Left ventricle myocardium inferior (tissue), 1 donor: ENCODE data around the gene SPOPL. TPM values are rescaled to one million over a fixed set of nuclear protein-coding genes. Genes with fewer than 3 reads are reported as not detected.
"Not testable (repeated sequence)": the region's sequence is repeated elsewhere in the genome, so short reads cannot be mapped to it uniquely, and the experiment has no call there.

Source experiments
- DNase-seq: peaks from one replicate; pipeline ENCODE4 v3.0.0-alpha.2; 2020
- H3K27ac ChIP-seq: fragments of 200-600 bp; replicated peaks from 2 replicates; pipeline ENCODE4 v1.8.0; 2021
- H3K27me3 ChIP-seq: fragments of 200-600 bp; 2 replicates; pipeline ENCODE4 v1.8.0; 2021; ENCODE audit warnings: low read depth
- H3K36me3 ChIP-seq: fragments of 200-600 bp; 2 replicates; pipeline ENCODE4 v1.8.0; 2021
- H3K4me1 ChIP-seq: fragments of 200-600 bp; 2 replicates; pipeline ENCODE4 v1.8.0; 2021
- H3K4me3 ChIP-seq: fragments of 200-600 bp; 2 replicates; pipeline ENCODE4 v1.8.0; 2021; ENCODE audit warnings: mild to moderate bottlenecking, moderate library complexity
- H3K9me3 ChIP-seq: fragments of 200-600 bp; replicated peaks from 2 replicates; pipeline ENCODE4 v1.8.0; 2021
- intact Hi-C: fragments of 100-400 bp; cut with micrococcal nuclease; formaldehyde crosslinking; loops from one replicate; pipeline ENCODE4 v1.11.0; 2022
- total RNA-seq: library from RNA; stranded (reverse); fragmentation: NEBNext Ultra II Directional; extraction: Animal tissue kit (Norgen Biotek cat#: 25700); gene quantifications from one replicate; pipeline ENCODE4 v1.2.1, GENCODE V29; 2021
- TF ChIP-seq, protein P1 (sequence below): fragments of 200-600 bp; IDR thresholded peaks from 2 replicates; pipeline ENCODE4 v1.8.0; 2021; ENCODE audit warnings: antibody characterized with exemption, mild to moderate bottlenecking, borderline replicate concordance
- donor health status: DM: no; HTN: yes; CAD: no; lungs with severe emphysema.

Gene SPOPL
- total RNA-seq, 1 donor from 2014 or later, result 13.5 TPM

DNA sequence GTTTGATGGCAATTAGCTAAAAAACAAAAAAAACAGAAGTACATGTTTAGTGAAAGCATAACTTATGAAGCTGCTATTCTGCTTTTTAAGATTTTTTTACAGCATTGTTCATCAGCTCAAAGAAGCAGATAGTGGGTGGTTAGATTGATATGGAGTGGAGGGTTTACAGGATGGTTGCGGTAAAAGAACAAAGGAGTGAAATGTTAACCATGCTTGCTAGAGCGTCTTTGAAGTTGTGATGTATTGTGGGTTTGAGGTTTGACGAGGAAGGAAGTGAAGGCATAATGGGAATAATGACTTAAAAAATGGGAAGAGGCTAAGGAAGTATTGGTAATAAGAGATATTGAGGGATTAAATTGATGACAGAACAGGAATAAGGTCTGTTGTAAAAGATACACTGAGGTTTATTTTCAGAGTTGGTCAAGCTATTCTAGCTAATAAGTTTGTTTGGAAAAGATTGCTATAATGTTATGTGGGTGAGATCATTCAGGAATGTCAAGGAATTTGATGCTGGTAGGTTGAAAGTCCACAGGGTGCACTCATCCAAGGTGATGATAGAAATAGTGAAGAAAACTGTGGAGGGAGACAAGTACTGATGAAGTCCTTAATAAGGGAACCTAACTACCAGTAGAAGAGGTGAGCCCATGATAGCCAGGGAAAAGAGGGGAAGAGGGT lies 14.6 kb downstream of the SPOPL start:
- Histone ChIP-seq H3K27ac (no peak overlapping the region), H3K9me3 (peaks cover 7% of the 10 kb centered on the region), H3K27me3 (no peaks in the 10 kb centered on the region), H3K4me3 (no peak overlapping the region), H3K4me1 (peaks cover 53% of the 10 kb centered on the region), H3K36me3 (no peaks in the 10 kb centered on the region)
- TF ChIP-seq, protein P1, sequence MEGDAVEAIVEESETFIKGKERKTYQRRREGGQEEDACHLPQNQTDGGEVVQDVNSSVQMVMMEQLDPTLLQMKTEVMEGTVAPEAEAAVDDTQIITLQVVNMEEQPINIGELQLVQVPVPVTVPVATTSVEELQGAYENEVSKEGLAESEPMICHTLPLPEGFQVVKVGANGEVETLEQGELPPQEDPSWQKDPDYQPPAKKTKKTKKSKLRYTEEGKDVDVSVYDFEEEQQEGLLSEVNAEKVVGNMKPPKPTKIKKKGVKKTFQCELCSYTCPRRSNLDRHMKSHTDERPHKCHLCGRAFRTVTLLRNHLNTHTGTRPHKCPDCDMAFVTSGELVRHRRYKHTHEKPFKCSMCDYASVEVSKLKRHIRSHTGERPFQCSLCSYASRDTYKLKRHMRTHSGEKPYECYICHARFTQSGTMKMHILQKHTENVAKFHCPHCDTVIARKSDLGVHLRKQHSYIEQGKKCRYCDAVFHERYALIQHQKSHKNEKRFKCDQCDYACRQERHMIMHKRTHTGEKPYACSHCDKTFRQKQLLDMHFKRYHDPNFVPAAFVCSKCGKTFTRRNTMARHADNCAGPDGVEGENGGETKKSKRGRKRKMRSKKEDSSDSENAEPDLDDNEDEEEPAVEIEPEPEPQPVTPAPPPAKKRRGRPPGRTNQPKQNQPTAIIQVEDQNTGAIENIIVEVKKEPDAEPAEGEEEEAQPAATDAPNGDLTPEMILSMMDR, result no peak
- intact Hi-C loops, result no loop called here
- no peak for DNase-seq

DNA sequence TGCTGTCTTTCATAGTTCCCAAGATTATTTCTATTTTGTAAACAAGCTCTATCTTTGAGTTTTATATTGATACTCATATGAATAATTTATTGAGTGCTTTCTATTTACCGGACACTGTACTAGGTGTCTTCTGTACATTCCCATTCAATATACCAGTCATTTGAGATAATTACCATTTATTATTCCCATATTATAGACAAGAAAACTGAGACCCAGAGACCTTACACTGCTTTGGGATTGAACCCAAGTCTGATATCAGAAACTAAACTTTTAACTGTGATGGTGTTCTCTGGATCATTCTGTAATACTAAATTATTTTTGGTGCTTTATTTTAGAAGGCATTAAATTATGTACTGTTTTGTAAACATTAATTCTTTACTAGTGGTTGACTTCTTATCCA lies 17.3 kb downstream of the SPOPL start:
- H3K27ac ChIP-seq, result no peak overlapping the region
- no peak overlapping the region for H3K4me3 ChIP-seq
- TF ChIP-seq, protein P1, result no peak
- H3K4me1 ChIP-seq, result peaks cover 69% of the 10 kb centered on the region
- intact Hi-C loops, result no loop called here
- DNase-seq, result no peak
- peaks cover 3% of the 10 kb centered on the region for H3K9me3 ChIP-seq
- H3K36me3 ChIP-seq, result peaks cover under 1% of the 10 kb centered on the region
- H3K27me3 ChIP-seq, result no peaks in the 10 kb centered on the region

DNA sequence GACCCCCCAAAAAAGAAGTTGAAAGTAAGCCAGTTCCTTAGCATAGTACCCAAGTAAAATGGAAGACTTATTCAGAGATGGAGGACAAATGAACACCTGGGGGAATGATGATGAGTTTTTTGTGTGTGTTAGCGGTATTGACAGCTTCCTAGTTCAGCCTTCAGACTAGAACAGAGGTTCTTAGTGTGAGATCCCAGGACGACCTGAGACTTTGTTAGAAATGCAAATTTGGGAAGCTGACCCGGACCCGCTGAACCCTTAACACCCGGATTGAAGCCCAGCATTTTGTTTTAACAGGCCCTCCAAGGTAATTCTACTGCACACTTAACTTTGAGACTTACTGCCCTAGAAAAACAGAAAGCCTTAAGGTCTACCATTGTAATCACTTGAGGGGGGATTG lies 20.3 kb downstream of the SPOPL start:
- no peak overlapping the region for H3K27ac ChIP-seq
- H3K4me1 ChIP-seq, result peaks cover 48% of the 10 kb centered on the region
- peaks cover 6% of the 10 kb centered on the region for H3K36me3 ChIP-seq
- no peak overlapping the region for H3K4me3 ChIP-seq
- TF ChIP-seq, protein P1, result no peak
- H3K27me3 ChIP-seq, result no peaks in the 10 kb centered on the region
- peaks cover 10% of the 10 kb centered on the region for H3K9me3 ChIP-seq
- intact Hi-C loops, result no loop called here
- DNase-seq, result no peak

DNA sequence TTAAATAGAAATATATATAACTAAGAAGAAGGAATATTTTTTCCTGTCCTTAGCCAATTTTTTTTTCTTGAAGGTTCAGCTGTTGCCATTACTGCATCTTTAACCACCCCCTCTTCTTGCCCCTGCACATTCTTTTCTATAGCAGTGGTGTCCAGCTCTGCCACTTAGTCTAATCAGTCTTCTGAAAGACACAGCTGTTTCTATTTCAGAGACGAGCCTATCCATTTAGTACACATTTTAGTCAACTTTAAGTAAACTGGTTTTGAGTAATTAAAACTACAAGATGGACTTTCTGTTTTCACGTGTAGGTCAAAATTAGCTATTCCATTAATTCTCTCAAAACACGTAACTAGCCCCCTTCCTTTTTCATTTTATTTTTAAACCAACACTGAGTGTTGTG lies 21.0 kb downstream of the SPOPL start:
- H3K36me3 ChIP-seq, result peaks cover 6% of the 10 kb centered on the region
- H3K27me3 ChIP-seq, result no peaks in the 10 kb centered on the region
- H3K4me1 ChIP-seq, result peaks cover 45% of the 10 kb centered on the region
- intact Hi-C loops, result no loop called here
- TF ChIP-seq, protein P1, result no peak
- no peak overlapping the region for H3K4me3 ChIP-seq
- H3K9me3 ChIP-seq, result peaks cover 10% of the 10 kb centered on the region
- H3K27ac ChIP-seq, result no peak overlapping the region
- no peak for DNase-seq

DNA sequence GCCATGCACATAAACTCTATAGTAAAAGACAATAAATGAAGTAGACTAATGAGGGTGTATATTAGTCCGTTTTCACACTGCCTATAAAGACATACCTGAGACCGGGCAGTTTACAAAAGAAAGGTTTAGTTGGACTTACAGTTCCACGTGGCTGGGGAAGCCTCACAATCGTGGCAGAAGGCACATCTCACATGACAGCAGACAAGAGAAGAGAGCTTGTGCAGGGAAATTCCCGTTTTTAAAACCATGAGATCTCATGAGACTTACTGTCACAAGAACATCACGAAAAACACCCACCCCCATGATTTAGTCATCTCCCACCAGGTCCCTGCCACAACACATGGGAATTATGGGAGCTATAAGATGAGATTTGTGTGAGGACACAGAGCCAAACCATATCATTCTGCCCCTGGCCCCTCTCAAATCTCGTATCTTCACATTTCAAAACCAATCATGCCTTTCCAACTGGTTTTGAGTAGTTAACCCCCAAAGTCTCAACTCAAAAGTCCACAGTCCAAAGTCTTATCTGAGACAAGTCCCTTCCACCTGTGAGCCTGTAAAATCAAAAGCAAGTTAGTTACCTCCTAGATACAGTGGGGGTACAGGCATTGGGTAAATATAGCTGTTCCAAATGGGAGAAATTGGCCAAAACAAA lies 21.6 kb downstream of the SPOPL start:
- H3K27me3 ChIP-seq, H3K4me3 ChIP-seq, DNase-seq, intact Hi-C loops, H3K36me3 ChIP-seq, H3K27ac ChIP-seq: not testable (repeated sequence)
- Histone ChIP-seq H3K4me1 (peaks cover 43% of the 10 kb centered on the region), H3K9me3 (peaks cover 10% of the 10 kb centered on the region)

DNA sequence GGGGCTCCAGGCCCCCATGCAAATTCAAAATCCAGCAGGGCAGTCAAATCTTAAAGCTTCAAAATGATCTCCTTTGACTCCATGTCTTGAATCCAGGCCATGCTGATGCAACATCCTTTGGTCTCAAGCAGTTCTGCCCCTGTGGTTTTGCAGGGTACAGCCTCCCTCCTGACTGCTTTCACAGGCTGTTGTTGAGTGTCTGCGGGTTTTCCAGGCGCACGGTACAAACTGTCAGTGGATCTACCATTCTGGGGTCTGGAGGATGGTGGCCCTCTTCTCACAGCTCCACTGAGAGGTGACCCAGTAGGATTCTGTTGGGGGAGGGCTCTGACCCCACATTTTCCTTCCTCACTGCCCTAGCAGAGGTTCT lies 22.1 kb downstream of the SPOPL start:
- H3K4me3 ChIP-seq, H3K36me3 ChIP-seq, H3K27ac ChIP-seq, H3K27me3 ChIP-seq, DNase-seq, intact Hi-C loops: not testable (repeated sequence)
- Histone ChIP-seq H3K9me3 (peaks cover 10% of the 10 kb centered on the region), H3K4me1 (peaks cover 41% of the 10 kb centered on the region)

DNA sequence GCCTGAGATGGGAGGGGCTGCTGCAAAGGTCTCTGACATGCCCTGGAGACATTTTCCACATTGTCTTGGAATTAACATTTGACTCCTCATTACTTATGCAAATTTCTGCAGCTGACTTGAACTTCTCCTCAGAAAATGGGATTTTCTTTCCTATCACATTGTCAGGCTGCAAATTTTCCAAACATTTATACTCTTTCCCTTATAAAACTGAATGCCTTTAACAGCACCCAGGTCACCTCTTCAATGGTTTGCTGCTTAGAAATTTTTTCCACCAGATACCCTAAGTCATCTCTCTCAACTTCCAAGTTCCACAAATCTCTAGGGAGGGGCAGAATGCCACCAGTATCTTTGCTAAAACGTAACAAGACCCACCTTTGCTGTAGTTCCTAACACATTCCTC lies 22.8 kb downstream of the SPOPL start:
- Histone ChIP-seq H3K4me1 (peaks cover 38% of the 10 kb centered on the region), H3K9me3 (peaks cover 10% of the 10 kb centered on the region)
- H3K36me3 ChIP-seq, H3K4me3 ChIP-seq, H3K27me3 ChIP-seq, intact Hi-C loops, DNase-seq, H3K27ac ChIP-seq: not testable (repeated sequence)
